ENCODE data around the gene AP2M1. TPM values are rescaled to one million over a fixed set of nuclear protein-coding genes. Genes with fewer than 3 reads are reported as not detected.

The AP2M1 gene
- total and polyA plus RNA-seq, 2 of the 8 experiments (the other 6 are each of a cell fraction or from before 2014, with no cell fraction given), result 403 to 454 TPM

DNA sequence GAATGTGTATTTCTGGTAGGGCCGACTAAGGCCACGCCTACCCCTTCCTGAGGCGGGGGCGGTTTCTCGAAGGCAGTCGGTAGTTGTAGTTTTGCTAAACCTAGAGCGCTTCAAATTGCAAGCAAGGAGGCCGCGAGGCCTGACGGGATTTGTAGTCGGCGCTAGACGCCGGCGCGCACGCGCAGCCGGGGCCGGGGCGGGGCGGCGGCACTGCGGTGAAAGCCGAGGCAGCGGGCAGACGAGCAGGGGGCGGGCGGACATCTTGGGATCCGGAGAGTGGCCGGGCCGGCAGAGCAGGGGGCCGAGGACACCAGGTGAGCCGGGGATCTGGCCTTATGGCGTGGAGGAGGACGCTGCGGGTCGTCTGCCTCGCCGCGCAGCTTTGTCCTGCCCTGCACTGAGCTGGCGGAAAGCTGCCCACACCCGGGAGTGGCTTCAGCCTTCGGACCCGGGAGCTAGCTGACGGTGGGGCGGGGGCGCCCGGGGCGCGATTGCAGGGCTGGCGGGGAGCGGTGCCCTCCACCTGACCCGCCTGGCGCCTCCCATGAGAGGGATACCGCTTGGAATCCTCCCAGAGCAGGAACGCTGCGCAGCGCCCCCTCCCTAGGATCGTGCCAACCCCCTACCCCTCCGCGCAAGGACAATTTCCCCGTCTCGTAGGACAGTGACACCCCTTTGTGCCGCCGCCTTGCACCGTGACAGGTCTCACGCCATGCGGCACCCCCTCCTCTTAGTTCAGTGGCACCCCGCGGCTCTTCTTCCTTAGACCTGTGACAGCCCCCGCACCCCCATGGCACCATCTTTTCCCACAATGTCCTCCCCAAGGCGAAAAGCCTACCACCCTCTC, at the start of gene AP2M1 (continued):
- TF ChIP-seq CTCF (IDR thresholded peaks at IDR 0.05; ENCODE audit: control extremely low read depth in 1 of 3, insufficient read depth in 1 of 3, low read depth in 1 of 3, low read length in 3 of 3) (0 out of 4 replicates have a peak, but pooled peaks of 1 of the 3 experiments have one; percentile 5), PHF8 (conservative IDR thresholded peaks at IDR 0.05; ENCODE audit: low read depth, low read length) (peak; percentile 77), GABPA (IDR thresholded peaks at IDR 0.05; ENCODE audit: borderline replicate concordance, insufficient read depth, low read length) (no peak), SP4 (IDR thresholded peaks at IDR 0.05; ENCODE audit: low read length) (peak; percentile 90; the same call in 1 of the 2 replicates), POLR2AphosphoS5 (IDR thresholded peaks at IDR 0.05; ENCODE audit: low read depth, low read length) (peak; percentile 71; the same call in 1 of the 2 replicates), POU5F1 (IDR thresholded peaks at IDR 0.05; ENCODE audit: low read depth, low read length) (no peak), HDAC2 (IDR thresholded peaks at IDR 0.05; ENCODE audit: borderline replicate concordance in 1 of 2, low read depth in 2 of 2, low read length in 2 of 2) (peak in 1 of 2 experiments; percentile 71; a peak in 1 of 4 replicates), JUN (IDR thresholded peaks at IDR 0.05; ENCODE audit: low read depth, low read length) (no peak), TCF12 (IDR thresholded peaks at IDR 0.05; ENCODE audit: low read depth, low read length) (0 out of 2 replicates have a peak, but pooled peaks have one; percentile 21), CHD2 (IDR thresholded peaks at IDR 0.05; ENCODE audit: low read length) (no peak), EGR1 (IDR thresholded peaks at IDR 0.05; ENCODE audit: borderline replicate concordance, low read depth, low read length) (peak; percentile 99), SIN3A (conservative IDR thresholded peaks at IDR 0.05 in 1 of 2, IDR thresholded peaks at IDR 0.05 in 1 of 2; ENCODE audit: low read depth in 1 of 2, low read length in 2 of 2) (peak in 1 of 2 experiments; percentile 76; a peak in 1 of 4 replicates), RXRA (IDR thresholded peaks at IDR 0.05; ENCODE audit: insufficient read depth, low read depth, low read length) (no peak), JUND (IDR thresholded peaks at IDR 0.05; ENCODE audit: low read length) (no peak), SAP30 (IDR thresholded peaks at IDR 0.05; ENCODE audit: insufficient read depth, insufficient replicate concordance, low read length) (peak; percentile 98), POLR2A (IDR thresholded peaks at IDR 0.05; ENCODE audit: control extremely low read depth in 1 of 2, low read depth in 2 of 2, low read length in 2 of 2) (peak in 1 of 2 experiments; percentile 71; a peak in 2 of 3 replicates), SIRT6 (IDR thresholded peaks at IDR 0.05; ENCODE audit: low read length) (no peak), TAF1 (IDR thresholded peaks at IDR 0.05; ENCODE audit: low read depth, low read length) (peak; percentile 69), TEAD4 (IDR thresholded peaks at IDR 0.05; ENCODE audit: low read depth, low read length) (peak; percentile 94), YY1 (IDR thresholded peaks at IDR 0.05; ENCODE audit: low read depth, low read length) (peak; percentile 88)
